NCI-H524 (cell line): ENCODE measurements around the gene DTX3L.

Source experiments
- DNase-seq, 2 experiments: peaks; one replicate each; lab custom pipeline; 2025; lab: John Stamatoyannopoulos, UW

The DTX3L gene

GRCh38 chr3:122564155-122564912 lies at the start of gene DTX3L, which contains the start of gene PARP9:
DTX3L (plus strand) TSS chr3:122564338; CDS start chr3:122564427, 89 bp downstream.
PARP9 (minus strand) TSS chr3:122564300; CDS start chr3:122559620, 4,680 bp downstream.
- peak; percentile 53 to 67 for DNase-seq

DNA sequence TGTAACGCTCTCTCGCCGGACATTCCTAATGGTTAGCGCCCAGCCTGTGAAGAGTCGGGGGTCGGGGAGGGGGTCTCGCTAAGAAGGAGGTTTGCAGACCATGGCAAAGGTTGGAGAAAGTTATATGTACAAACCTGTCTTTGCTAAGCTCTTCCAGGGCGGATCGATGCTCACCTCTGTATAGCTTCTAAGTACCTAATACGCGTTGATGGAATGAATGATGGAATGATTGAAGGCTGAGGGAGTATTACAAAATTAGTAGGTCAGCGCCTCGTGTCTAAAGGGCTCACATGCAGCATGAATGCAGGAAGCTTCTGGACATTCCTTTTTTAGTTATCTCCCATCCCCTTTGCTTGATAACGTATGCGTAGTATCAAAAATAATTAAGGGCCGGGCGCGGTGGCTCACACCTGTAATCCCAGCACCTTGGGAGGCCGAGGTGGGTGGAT lies 49.1 kb upstream of the DTX3L start:
- no peak for DNase-seq

DNA sequence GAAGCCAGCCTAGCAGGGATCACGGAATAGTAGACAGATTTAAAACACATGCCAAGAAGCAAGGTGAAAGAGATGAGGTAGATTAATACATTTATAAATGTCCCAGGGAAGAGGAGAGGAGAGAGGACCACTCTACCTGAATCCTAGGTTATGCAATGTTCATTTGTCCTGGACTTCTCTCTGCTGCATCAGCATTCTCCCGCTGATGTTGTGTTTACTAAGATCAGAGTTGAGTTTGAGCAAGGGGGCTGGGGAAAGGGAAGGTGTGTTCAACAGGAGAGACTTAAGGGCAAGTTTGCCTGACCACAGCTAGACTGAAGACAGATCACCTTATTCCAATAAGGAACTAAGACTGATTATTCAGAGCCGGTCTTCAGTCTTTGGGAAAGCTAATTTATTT lies 48.3 kb upstream of the DTX3L start:
- no peak for DNase-seq

- DNase-seq: no peak
Observed at GRCh38 chr3:122516846-122517360, 47.2 kb upstream of the DTX3L start.

DNA sequence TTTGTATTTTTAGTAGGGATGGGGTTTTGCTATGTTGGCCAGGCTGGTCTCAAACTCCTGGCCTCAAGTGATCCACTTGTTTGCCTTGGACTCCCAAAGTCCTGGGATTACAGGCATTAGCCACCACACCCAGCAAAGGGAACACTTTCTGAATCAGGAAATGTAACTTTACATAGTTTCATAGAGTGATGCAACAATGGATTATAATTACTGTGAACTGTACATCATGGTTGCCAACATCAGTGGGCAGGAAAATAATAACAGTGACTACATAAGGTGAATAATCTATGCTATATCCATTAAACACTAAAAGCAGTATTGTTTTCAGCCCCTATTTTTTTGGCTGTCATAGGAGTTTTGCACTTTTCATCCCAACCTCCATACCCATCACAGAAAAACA lies 44.4 kb upstream of the DTX3L start:
- no peak for DNase-seq

DNA sequence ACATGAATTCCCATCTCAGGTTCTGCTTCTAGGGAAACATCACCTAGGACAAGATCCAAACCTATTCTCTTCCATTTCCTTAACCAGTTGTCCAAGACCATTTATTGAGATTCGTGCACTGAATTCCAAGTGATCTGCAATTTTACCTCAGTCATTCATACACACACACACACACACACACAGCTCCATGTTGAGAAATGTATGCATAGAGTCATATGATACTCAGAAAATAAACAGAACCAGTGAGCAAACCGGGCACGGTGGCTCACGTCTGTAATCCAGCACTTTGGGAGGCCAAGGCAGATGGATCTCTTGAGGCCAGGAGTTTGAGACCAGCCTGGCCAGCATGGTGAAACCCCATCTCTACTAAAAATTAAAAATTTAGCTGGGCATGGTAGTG lies 43.3 kb upstream of the DTX3L start:
- no peak for DNase-seq

- no peak for DNase-seq
Observed at GRCh38 chr3:122523317-122523716, 40.8 kb upstream of the DTX3L start.

- DNase-seq: no peak
Observed at GRCh38 chr3:122530164-122530563, 34.0 kb upstream of the DTX3L start.

GRCh38 chr3:122533480-122533879 lies 30.7 kb upstream of the DTX3L start:
- DNase-seq: no peak

- no peak for DNase-seq
Observed at GRCh38 chr3:122533931-122534334, 30.2 kb upstream of the DTX3L start.

- DNase-seq: no peak
Observed at GRCh38 chr3:122535964-122536631, 28.0 kb upstream of the DTX3L start.

DNA sequence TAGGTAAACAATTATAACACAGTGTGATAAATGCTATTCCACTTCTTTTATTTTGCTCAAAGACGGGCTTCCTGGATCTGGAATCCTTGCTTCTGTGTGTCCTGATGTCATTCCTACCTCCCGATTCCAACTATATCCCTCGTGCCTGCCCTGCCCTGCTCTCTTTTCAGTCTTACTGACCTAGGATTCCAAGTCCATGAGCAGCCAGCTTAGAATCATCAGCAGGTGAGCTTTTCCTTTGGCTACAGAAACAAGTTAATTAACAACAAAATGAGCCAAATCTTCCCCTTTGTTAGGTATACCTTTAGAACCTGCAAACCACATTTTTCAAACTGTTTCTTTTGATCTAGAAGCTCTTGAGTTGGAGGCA lies 27.5 kb upstream of the DTX3L start:
- DNase-seq: no peak

- DNase-seq: no peak
Observed at GRCh38 chr3:122538956-122539490, 25.1 kb upstream of the DTX3L start.

GRCh38 chr3:122546151-122546550 lies 18.0 kb upstream of the DTX3L start:
- no peak for DNase-seq

DNA sequence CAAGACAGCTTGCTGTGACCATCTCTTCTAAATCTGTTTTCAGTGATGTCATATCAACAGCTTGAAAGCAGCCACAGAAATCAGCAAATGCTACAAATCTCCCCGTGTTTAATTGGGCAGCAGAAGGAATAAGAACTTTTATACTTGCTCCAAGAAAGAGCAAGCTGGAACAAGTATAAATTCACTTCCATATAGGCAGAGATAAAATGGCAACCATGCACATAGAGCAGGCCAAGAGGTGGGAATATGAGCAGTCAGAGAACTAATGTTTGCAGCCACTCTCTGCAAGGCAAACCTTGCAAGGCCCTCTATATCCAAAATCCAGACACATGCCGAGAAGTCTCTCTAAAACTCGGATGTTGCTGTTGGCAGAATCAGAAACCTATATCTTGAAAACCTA lies 16.1 kb upstream of the DTX3L start:
- DNase-seq: no peak

DNA sequence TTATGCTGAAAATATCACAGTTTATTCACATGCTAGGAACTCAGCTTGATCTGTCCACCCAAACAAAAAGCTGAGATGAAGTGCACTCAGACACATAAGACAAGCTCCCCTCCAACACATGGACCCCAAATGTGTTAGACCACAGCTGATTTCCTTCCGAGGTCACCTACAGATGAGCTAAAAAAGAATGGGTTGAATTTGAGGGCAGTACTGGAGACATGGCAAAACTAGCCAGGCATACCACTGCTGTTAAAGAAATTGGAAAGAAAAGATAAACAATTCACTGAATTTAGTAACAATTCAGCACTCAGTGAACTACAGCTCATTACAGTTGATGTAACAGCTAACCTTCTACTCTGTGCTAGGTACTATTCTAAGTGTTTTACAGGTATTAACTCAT lies 15.5 kb upstream of the DTX3L start:
- DNase-seq: no peak

DNA sequence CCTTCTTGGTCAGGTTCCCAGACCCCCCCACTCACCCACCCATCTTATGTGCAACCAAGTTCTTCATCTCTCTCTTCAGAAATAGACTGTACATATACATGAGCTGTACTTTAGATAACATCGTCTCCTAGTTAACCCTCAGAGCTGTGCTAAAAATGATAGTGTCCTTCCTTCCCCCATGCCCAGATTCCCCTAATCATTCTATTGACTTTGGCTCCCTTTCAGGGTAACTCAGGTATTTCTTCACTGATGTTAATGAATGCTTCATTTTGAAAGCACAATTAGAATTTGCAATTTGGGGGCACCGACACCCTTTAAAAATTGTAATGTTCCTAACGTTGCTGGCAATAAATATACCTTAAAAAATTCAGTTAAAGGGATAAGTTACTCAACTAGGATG lies 11.0 kb upstream of the DTX3L start:
- no peak for DNase-seq

- DNase-seq: no peak
Observed at GRCh38 chr3:122555275-122556071, 8.7 kb upstream of the DTX3L start.

DNA sequence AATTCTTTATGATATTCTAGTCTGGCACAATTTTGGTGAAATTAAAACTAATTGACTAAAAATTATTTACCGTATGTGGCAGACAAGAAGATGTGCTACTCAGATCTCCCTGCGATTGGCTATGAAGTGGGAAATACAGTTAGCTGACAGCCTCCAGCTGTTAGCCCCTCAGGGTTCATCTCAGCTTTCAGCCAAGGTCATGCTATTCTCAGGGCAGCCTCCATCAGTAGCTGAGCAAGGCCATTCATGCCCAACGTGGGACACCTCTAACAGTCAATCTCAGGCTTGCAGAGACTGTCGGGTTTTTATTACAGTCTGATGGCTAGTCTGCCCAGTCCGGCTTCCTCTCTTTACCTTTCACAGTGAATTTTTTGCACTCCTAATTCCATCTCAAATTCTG lies 6.8 kb upstream of the DTX3L start:
- no peak for DNase-seq

- DNase-seq: no peak
Observed at GRCh38 chr3:122558605-122559004, 5.5 kb upstream of the DTX3L start.

GRCh38 chr3:122559906-122560305 lies 4.2 kb upstream of the DTX3L start:
- no peak for DNase-seq

DNA sequence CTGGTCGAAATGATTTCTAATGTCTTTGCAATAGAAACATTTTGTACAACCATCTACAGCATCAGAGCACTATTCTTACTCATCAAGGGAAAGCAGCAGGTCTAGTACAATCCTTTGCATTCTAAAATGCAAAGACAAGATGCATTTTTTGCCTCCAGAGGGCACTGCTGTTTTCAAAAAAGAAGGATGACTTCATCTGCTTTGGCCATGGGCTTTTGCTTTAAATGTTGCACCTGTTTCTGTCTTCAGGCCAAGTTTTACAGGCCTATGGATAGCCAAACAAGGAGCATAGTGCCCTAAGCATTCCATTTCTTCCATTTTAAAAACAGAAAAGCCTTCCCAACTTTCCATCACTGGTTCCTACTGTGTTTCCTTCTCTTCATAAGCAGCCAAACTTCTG lies 3.5 kb upstream of the DTX3L start:
- DNase-seq: peak; percentile 40 to 82
